Muscle layer of duodenum (tissue), 2 donors: Measurements from ENCODE around the gene PRKCZ.

ENCODE experiments used
- H3K27ac ChIP-seq: one replicate; pipeline ENCODE4 v1.7.0; 2013; ENCODE audit warnings: mild to moderate bottlenecking, low read length
- H3K27me3 ChIP-seq: one replicate; pipeline ENCODE4 v1.7.0; 2013; ENCODE audit warnings: low read depth, mild to moderate bottlenecking, control low read depth, low read length
- H3K36me3 ChIP-seq, 2 donors: one replicate each; pipeline ENCODE4 v1.7.0; 2013; ENCODE audit warnings: low read length in 2 of 2, control low read depth in 1 of 2, mild to moderate bottlenecking in 1 of 2; ENCODE audit not compliant: insufficient read depth in 2 of 2, control insufficient read depth in 1 of 2
- H3K4me1 ChIP-seq, 2 donors: one replicate each; pipeline ENCODE4 v1.7.0; 2013; ENCODE audit warnings: low read length in 2 of 2, mild to moderate bottlenecking in 2 of 2, control low read depth in 1 of 2, moderate library complexity in 1 of 2; ENCODE audit not compliant: insufficient read depth in 2 of 2, control insufficient read depth in 1 of 2
- H3K4me3 ChIP-seq, 2 donors: one replicate each; pipeline ENCODE4 v1.7.0; 2013; ENCODE audit warnings: low read length in 2 of 2, low read depth in 1 of 2, mild to moderate bottlenecking in 1 of 2
- H3K9me3 ChIP-seq, 2 donors: one replicate each; pipeline ENCODE4 v1.7.0; 2013; ENCODE audit warnings: low read length in 2 of 2, control low read depth in 1 of 2, mild to moderate bottlenecking in 1 of 2; ENCODE audit not compliant: control insufficient read depth in 1 of 2
- donor health status: healthy.

Gene PRKCZ

GRCh38 chr1:2175055-2175414 is 124.8 kb downstream of the PRKCZ start:
- Histone ChIP-seq H3K27ac (no peak overlapping the region), H3K36me3 (peaks cover 0 to under 1% of the 10 kb centered on the region in 2 donors), H3K4me1 (peaks cover 0 to 4% of the 10 kb centered on the region in 2 donors), H3K9me3 (no peaks in the 10 kb centered on the region), H3K4me3 (peak overlapping the region; percentile 60 to 64), H3K27me3 (no peaks in the 10 kb centered on the region)

- H3K27ac ChIP-seq: no peak overlapping the region
Measured at GRCh38 chr1:2175681-2176454, 125.7 kb downstream of the PRKCZ start.

DNA sequence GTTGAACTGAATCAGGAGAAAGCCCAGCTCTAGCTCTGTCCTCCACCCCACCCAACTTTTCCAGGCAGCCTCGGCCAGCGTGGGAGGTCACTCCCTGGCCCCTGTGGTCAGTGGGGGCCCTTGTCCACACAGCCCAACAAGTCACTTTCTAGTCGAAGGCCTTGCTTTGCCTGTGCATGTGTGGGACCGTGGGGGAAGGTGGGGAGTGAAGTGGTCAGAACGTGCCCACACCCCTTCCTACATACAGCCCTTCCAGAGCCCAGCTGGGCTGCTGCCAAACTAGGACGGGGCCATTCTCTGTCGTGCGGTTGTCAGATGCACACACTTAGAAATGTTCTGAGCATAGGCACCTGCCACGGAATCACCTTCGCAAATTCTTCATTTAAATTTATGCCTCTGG is 126.4 kb downstream of the PRKCZ start:
- Histone ChIP-seq H3K27me3 (no peaks in the 10 kb centered on the region), H3K4me3 (no peak overlapping the region), H3K4me1 (peaks cover 0 to 4% of the 10 kb centered on the region in 2 donors), H3K36me3 (peaks cover 0 to 4% of the 10 kb centered on the region in 2 donors), H3K9me3 (no peaks in the 10 kb centered on the region), H3K27ac (no peak overlapping the region)

More at GRCh38 chr1:2175681-2176454, 125.7 kb downstream of the PRKCZ start:
- Histone ChIP-seq H3K4me1 (peaks cover 0 to 4% of the 10 kb centered on the region in 2 donors), H3K27me3 (no peaks in the 10 kb centered on the region), H3K9me3 (no peaks in the 10 kb centered on the region), H3K36me3 (peaks cover 0 to 4% of the 10 kb centered on the region in 2 donors), H3K4me3 (no peak overlapping the region)

DNA sequence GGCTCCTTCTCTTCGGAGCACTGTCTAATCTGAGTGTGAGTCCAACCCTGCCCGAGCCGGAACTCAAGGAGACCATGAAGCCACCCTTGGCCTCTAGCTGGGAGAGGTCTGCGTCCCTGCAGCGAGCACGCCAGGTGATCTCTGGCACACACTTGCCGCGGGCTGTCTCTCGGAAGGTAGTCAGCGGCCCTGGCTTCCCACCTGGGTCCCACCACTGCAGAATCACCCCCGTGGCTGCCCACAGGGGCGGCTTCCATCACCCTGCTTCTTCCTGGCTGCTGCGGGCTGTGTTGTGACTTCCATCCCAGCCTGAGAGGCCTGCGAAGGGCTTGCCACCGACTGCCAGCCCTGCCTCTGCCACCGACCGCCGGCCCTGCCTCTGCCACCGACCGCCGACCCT is 127.3 kb downstream of the PRKCZ start:
- H3K27me3 ChIP-seq: no peaks in the 10 kb centered on the region
- H3K9me3 ChIP-seq: no peaks in the 10 kb centered on the region
- H3K4me3 ChIP-seq: no peak overlapping the region
- H3K4me1 ChIP-seq: peaks cover 0 to 4% of the 10 kb centered on the region in 2 donors
- no peak overlapping the region for H3K27ac ChIP-seq
- H3K36me3 ChIP-seq: peaks cover 0 to 4% of the 10 kb centered on the region in 2 donors

- H3K9me3 ChIP-seq: no peaks in the 10 kb centered on the region
- no peaks in the 10 kb centered on the region for H3K27me3 ChIP-seq
- H3K4me3 ChIP-seq: no peak overlapping the region
- H3K27ac ChIP-seq: no peak overlapping the region
- H3K4me1 ChIP-seq: peaks cover 0 to 4% of the 10 kb centered on the region in 2 donors
- H3K36me3 ChIP-seq: peaks cover 0 to 4% of the 10 kb centered on the region in 2 donors
Measured at GRCh38 chr1:2177946-2178538, 127.8 kb downstream of the PRKCZ start.

DNA sequence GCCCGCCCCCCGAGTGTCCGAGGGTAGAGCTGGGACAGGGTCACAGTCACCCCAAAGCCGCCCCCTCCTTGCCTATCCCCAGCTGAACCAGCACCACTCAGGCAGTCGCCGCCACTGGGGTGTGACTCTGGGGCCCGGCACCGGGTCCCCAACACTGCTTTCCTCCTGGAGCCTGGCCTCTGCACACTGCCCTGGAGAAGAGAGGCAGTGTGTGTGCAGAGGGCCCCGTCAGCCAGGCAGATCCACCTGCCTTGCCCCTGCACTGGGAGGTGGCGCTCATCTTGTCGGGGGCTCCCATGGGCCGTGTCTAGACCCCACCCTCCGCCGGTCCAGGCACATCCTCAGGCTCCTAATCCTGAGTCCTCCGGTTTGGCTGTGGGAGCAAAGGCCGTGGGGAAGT is 128.7 kb downstream of the PRKCZ start:
- H3K27ac ChIP-seq: no peak overlapping the region
- H3K27me3 ChIP-seq: no peaks in the 10 kb centered on the region
- H3K4me1 ChIP-seq: peaks cover 0 to 4% of the 10 kb centered on the region in 2 donors
- peaks cover 0 to 4% of the 10 kb centered on the region in 2 donors for H3K36me3 ChIP-seq
- H3K9me3 ChIP-seq: no peaks in the 10 kb centered on the region
- H3K4me3 ChIP-seq: no peak overlapping the region

GRCh38 chr1:2179283-2180013 is 129.2 kb downstream of the PRKCZ start:
- Histone ChIP-seq H3K9me3 (no peaks in the 10 kb centered on the region), H3K4me3 (no peak overlapping the region), H3K27me3 (no peaks in the 10 kb centered on the region), H3K4me1 (no peaks in the 10 kb centered on the region), H3K27ac (no peak overlapping the region), H3K36me3 (peaks cover 0 to 6% of the 10 kb centered on the region in 2 donors)

DNA sequence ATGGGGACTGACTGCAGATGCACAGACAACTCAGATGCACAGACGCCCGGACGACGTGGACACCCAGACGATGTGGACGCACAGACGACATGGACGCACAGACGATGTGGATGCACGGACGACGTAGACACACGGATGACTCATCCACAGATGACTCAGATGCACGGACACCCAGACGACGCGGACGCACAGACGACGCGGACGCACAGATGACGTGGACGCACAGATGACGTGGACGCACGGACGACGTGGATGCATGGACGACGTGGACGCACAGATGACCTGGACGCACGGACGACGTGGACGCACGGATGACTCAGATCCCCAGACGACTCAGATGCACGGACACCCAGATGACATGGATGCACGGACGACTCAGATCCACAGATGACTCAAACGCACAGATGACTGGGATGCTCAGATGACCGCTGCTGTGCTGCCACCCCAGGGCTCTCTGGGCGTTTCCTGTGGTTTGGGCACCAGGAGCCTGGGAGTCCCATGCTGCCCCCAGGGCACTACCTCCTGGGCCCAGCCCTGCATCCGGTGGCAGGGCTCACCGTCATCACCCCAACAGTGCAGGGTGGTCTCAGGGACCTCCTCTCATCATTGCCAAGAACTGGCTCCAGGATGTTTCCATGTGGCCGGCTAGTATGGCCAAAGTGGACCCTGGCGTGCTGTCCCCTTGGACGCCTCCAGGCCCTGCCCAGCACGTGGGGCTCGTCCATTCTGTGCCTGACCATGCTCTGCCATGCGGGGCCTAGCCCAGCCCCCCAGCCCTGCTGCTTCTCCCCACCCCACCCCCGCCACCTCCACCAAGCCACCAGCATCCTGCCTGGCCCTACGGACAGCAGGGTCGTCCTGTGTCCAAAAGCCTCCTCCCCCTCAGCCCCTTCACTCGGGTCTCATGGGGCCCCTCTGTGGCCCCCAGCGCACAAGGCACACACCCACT is 130.4 kb downstream of the PRKCZ start:
- Histone ChIP-seq H3K9me3 (no peaks in the 10 kb centered on the region), H3K27ac (no peak overlapping the region), H3K4me1 (no peaks in the 10 kb centered on the region), H3K36me3 (peaks cover 0 to 13% of the 10 kb centered on the region in 2 donors), H3K27me3 (no peaks in the 10 kb centered on the region), H3K4me3 (no peak overlapping the region)

DNA sequence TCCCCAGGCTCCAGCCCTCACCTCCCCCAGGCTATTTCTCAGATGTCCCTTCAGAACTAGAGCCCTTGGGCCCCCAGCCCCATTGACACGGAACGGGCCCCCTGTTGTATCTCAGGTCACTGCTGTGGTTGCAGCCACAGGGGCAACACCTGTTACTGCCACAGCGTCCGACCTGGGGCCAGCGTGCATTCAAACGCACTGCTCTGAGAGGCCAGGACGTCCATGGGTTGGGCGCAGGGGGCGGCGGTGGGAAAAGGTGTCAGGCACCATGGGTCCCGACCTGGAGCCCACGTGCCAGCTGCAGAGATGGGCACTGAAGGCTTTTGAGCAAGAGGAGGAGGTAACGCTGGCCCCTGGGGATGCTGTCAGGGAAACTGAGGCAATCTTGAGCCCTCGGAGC is 131.1 kb downstream of the PRKCZ start:
- Histone ChIP-seq H3K27me3 (no peaks in the 10 kb centered on the region), H3K4me1 (no peaks in the 10 kb centered on the region), H3K27ac (no peak overlapping the region), H3K9me3 (no peaks in the 10 kb centered on the region), H3K4me3 (no peak overlapping the region), H3K36me3 (peaks cover 0 to 13% of the 10 kb centered on the region in 2 donors)

DNA sequence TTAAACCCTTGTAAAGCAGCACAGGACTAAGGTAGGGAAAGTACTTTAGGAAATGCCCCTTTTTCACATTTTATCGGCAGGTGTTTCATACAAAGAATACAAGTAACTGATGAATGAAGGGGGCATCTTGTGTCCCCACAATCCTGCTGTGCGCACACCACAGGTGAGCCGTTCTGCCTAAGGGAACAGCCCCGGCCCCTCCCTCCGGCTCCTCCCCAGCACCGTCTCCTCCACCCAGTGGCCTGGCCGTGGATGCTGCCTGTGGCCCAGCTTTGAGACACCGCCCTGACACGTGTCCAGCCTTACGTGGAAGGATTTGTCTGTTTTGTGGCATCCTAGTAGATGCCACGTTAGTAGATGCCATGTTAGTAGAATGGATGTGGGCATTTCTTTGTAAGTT is 131.5 kb downstream of the PRKCZ start:
- Histone ChIP-seq H3K27me3 (no peaks in the 10 kb centered on the region), H3K4me3 (no peak overlapping the region), H3K9me3 (no peaks in the 10 kb centered on the region), H3K36me3 (peaks cover 0 to 13% of the 10 kb centered on the region in 2 donors), H3K27ac (no peak overlapping the region), H3K4me1 (no peaks in the 10 kb centered on the region)
